ENCODE data around the gene IPO5.
A peak's percentile ranks its signal among the peaks of the same experiment; 100 is the strongest.
"Not testable (repeated sequence)": the region's sequence is repeated elsewhere in the genome, so short reads cannot be mapped to it uniquely, and the experiment has no call there.

IPO5 gene

DNA sequence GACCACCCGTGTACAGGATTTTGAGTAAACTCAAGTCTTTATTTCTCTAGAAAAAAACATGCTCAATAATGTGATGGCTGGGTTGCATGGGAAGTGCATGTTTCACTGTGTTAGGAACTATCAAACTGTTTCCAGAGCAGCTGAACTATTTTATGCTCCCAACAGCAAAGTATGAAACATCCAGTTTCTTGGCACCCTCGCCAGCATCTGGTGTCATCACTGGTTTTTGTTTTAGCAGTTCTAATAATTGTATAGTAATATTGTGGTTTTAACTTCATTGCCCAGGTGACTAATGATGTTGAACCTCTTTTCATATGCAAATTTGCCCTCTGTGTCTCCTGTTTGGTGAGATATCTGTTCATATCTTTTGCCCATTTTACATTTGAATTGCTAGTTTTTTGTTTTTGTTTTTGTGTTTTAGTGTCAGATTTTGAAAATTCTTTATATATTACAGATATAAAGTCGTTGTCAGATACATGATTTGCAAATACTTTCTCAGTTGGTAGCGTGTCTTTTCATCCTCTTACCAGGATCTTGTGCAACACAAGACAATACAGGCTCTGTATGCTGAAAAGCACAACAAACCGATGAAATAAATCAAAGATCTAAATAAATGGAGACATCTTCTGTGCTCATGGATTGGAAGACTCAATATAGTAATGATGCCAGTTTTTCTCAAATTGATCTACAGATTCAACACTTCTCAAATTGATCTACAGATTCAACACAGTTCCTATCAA lies 87.8 kb downstream of the IPO5 start:
- no peak for DNase-seq (ENCODE audit: low read depth, low spot score)
- TF ChIP-seq, protein P1, sequence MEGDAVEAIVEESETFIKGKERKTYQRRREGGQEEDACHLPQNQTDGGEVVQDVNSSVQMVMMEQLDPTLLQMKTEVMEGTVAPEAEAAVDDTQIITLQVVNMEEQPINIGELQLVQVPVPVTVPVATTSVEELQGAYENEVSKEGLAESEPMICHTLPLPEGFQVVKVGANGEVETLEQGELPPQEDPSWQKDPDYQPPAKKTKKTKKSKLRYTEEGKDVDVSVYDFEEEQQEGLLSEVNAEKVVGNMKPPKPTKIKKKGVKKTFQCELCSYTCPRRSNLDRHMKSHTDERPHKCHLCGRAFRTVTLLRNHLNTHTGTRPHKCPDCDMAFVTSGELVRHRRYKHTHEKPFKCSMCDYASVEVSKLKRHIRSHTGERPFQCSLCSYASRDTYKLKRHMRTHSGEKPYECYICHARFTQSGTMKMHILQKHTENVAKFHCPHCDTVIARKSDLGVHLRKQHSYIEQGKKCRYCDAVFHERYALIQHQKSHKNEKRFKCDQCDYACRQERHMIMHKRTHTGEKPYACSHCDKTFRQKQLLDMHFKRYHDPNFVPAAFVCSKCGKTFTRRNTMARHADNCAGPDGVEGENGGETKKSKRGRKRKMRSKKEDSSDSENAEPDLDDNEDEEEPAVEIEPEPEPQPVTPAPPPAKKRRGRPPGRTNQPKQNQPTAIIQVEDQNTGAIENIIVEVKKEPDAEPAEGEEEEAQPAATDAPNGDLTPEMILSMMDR (IDR thresholded peaks at IDR 0.05; ENCODE audit: low read depth, low read length): no peak
- in situ Hi-C loops (cut with HindIII; ENCODE audit: low sequenced_read_pairs): no loop called here
- no peak overlapping the region for H3K4me3 ChIP-seq (ENCODE audit: low read depth, low read length)

DNA sequence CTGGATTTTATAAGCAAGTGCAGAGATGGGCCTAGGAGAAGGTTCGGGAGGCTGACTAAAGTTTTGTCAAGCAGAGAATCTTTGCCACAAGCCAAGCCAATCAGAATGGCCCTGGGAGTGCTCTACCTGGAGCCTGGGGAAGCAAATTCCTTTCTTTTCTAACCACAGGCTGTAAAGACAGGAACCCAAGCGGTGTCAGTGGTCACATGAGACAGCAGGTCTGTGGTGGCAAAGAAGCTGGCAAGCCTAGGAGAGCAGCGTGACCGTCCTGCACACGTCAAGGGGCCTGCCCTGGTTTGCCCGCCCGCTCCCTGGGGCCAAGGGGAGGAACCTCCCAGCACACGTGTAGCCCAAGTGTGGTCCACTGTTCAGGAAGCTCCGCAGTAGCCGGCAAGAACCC lies 90.8 kb downstream of the IPO5 start:
- TF ChIP-seq, protein P1 (IDR thresholded peaks at IDR 0.05; ENCODE audit: low read depth, low read length): no peak
- H3K4me3 ChIP-seq (ENCODE audit: low read depth, low read length): no peak overlapping the region
- no peak for DNase-seq (ENCODE audit: low read depth, low spot score)
- in situ Hi-C loops (cut with HindIII; ENCODE audit: low sequenced_read_pairs): no loop called here

DNA sequence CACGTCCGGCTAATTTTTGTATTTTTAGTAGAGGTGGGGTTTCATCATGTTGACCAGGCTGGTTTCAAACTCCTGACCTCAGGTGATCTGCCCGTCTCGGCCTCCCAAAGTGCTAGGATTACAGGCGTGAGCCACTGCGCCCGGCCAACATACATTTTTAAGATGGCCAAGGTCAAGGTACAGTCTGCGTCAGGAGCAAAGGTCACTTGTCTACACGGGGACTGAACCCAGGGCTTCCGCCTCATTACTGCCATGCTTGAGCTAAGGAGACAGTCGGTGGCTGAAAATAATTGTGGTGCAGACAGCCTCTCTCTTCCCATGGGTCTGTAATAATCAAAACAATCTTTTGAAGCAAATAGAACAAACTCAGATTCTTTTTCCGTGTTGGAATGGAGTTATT lies 94.3 kb downstream of the IPO5 start:
- in situ Hi-C loops (cut with HindIII; ENCODE audit: low sequenced_read_pairs); DNase-seq (ENCODE audit: low read depth, low spot score); H3K4me3 ChIP-seq (ENCODE audit: low read depth, low read length): not testable (repeated sequence)

DNA sequence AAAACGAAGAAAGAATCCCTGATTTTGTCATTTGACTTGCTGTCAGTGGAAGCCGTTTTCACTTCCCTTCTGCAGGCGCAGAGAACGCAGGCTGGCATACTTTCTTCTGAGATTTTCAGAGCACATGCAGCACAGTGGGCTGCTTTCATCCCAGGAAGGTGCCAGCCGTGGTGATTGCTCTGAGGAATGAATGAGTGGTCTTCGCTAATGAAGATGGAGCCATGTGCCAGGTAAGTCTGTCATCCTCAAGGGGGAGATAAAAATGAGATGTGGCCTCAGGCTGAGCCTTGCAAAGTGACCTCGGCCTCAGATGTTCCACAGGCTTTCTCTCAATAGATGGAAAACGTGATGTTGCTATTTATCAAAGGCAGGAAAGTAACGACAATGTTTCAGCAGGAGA lies 94.8 kb downstream of the IPO5 start:
- TF ChIP-seq, protein P1 (IDR thresholded peaks at IDR 0.05; ENCODE audit: low read depth, low read length): no peak
- in situ Hi-C loops (cut with HindIII; ENCODE audit: low sequenced_read_pairs): no loop called here
- DNase-seq (ENCODE audit: low read depth, low spot score): no peak
- no peak overlapping the region for H3K4me3 ChIP-seq (ENCODE audit: low read depth, low read length)

DNA sequence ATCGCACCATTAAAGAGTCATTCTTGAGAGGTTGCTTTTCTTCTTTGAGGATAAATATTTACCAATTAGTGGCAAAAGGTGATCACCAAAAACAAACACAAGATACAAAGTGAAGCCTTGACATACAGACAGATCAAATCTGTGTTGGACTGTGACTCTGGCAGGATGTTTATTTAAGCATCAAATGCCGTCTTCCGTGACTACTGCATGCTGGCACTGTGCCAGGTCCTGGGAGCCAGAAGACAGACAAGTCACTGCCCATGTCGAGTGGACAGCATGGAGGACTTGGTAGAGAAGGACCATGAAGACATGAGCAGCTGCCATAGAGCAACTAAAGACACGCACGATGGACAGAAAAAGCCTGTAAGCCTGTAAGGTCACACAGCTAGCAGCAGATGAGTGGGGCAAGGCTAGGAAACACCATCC lies 96.6 kb downstream of the IPO5 start:
- DNase-seq (ENCODE audit: low read depth, low spot score): peak; percentile 14
- TF ChIP-seq, protein P1 (IDR thresholded peaks at IDR 0.05; ENCODE audit: low read depth, low read length): no peak
- in situ Hi-C loops (cut with HindIII; ENCODE audit: low sequenced_read_pairs): no loop called here
- no peak overlapping the region for H3K4me3 ChIP-seq (ENCODE audit: low read depth, low read length)

DNA sequence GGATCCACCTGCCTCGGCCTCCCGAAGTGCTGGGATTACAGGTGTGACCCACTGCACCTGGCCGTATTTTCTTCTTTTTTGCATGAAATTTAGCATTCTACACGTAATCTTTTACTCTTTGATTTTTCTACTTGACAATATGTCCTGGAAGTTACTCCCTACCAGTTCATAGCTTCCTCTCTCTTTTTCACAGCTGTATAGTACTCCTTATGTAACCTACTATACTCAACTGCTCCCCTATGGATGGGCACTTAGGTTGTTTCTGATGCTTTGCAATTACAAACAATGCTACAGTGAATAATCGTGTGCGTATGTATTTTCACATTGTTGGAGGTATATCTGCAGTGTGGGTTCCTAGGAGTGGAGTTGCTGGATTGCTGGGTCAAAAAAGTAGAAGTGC lies 98.9 kb downstream of the IPO5 start:
- TF ChIP-seq, protein P1 (IDR thresholded peaks at IDR 0.05; ENCODE audit: low read depth, low read length): no peak
- no peak for DNase-seq (ENCODE audit: low read depth, low spot score)
- H3K4me3 ChIP-seq (ENCODE audit: low read depth, low read length): no peak overlapping the region
- in situ Hi-C loops (cut with HindIII; ENCODE audit: low sequenced_read_pairs): no loop called here

DNA sequence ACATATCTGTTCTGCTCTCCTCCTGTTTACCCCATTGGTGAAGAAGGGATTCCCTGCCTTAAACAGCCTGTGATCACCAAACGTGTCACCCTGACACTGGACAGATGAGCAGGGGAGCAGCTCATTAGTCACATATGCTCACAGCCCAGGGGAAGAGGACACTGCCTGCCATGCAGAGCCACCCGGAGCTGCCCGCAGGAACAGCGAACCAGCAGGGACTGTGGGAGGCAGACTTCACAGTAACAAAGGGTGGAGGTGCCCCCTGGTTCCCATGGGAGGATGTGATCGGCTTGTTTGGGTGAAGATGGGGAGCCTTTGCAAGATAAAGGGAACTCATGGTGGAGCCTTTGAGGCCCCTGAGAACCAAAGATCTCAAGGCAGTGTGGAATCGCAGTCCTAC lies 100.8 kb downstream of the IPO5 start:
- H3K4me3 ChIP-seq (ENCODE audit: low read depth, low read length): no peak overlapping the region
- TF ChIP-seq, protein P1 (IDR thresholded peaks at IDR 0.05; ENCODE audit: low read depth, low read length): no peak
- no peak for DNase-seq (ENCODE audit: low read depth, low spot score)
- in situ Hi-C loops (cut with HindIII; ENCODE audit: low sequenced_read_pairs): no loop called here
